Measurements from ENCODE around the gene PRRC2C.
"Not testable (repeated sequence)": the region's sequence is repeated elsewhere in the genome, so short reads cannot be mapped to it uniquely, and the experiment has no call there.

Gene PRRC2C

DNA sequence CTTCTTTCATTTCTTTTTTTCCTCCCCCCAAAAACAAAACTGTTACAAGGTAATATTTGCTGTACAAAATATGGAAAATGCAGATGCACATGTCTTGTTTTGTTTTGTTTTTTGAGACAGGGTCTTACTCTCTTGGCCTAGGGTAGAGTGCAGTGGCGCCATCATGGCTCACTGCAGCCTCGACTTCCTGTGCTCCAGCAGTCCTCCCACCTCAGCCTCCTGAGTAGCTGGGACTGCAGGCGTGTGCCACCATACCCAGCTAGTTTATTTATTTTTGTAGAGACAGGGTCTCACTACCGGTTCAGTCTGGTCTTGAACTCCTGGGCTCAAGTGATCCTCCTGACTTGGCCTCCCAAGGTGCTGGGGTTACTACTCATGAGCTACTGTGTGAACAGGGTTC is 15.5 kb downstream of the PRRC2C start:
- no peak for DNase-seq (ENCODE audit: low read depth in 2 of 2)

GRCh38 chr1:171501305-171502024 is 16.1 kb downstream of the PRRC2C start:
- no peak for DNase-seq (ENCODE audit: low read depth in 2 of 2)

- no peak for DNase-seq (ENCODE audit: low read depth in 2 of 2)
Observed at GRCh38 chr1:171506525-171507304, 21.4 kb downstream of the PRRC2C start.

DNA sequence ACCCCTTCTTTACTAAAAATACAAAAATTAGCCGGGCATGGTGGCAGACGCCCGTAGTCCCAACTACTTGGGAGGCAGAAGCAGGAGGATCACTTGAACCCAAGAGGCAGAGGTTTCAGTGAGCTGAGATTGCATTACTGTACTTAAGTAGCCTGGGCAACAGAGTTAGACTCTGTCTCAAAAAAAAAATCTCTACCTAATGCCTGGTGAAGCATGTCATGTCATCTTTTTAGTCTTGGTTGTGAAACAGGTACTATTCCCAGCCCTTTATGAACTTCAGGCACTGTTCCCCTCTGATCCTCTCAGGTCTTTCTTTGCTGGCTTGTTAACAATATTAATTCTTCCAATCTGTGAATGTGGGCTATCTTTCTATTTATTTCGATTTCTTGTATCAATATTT is 22.1 kb downstream of the PRRC2C start:
- DNase-seq (ENCODE audit: low read depth in 2 of 2) = no peak

DNA sequence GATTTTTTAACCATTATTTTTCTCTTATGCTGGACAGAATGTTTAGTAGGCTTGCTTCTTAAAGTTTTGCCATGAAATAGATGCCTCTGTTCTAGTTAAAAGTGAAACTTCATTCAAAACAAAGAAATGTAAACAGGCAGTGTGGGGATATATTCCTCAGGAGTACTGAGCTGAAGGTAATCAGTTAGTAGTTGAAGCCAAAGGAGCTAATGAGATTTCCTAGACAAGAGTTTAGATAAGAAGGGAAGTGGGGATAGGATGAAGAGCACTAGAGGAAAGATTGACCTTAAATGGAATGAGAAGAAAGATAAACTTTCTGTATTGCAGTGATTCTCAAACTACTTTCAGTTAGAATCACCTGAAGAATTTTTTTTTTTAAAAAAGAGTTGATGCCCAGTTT is 23.9 kb downstream of the PRRC2C start:
- no peak for DNase-seq (ENCODE audit: low read depth in 2 of 2)

DNA sequence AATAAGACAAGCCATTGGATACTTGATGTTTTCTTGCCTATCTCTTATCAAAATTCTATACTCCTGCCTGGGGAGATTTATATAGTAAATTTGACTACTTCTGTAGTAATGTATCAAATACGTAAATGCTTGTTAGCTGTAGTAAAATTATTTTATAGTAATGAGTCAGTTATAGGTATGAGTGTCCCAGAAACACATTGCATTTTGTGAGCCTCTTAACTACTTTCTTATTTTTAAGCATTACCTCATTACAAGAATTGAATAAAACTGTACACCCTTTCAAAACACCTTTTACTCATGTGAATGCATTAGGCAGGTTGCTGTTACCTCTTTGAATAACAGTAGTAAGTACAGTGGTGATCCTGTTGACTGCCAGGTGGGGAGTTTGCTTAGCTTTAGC is 28.4 kb downstream of the PRRC2C start:
- no peak for DNase-seq (ENCODE audit: low read depth in 2 of 2)

DNA sequence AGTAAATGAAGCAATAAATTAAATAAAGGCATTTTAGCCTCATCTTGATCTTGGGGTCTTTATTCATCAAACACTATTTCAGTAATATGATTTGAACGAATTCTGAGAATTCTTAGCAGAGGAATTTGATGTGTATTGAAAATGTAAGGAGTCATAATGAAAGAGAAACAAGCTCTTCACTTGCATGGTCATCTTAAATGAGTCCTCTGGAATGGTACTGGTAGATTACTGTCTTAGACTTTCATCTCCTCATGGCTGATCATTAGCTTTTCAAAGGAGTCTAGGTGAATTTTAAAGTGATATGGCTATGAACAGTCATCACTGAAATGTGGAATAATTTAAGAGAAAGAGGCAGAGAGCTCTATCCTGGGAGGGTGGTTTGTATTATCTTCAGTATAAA is 30.0 kb downstream of the PRRC2C start:
- no peak for DNase-seq (ENCODE audit: low read depth in 2 of 2)

DNA sequence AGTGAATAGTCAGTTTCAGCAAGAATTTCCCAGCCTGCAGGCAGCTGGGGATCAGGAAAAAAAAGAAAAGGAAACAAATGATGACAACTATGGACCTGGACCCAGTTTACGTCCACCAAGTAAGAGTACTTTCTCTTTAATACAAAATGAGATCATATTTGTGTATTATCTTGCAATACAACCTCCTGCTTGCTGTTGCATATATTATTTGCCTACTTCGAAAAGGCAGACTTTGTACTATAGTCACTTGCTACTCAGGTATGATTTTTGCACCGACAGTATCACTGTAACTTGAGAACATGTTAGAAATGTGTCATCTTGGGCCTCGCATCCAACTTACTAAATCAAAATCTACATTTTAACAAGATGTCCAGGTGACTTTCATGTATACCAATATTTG is 30.4 kb downstream of the PRRC2C start:
- DNase-seq (ENCODE audit: low read depth in 2 of 2) = no peak

DNA sequence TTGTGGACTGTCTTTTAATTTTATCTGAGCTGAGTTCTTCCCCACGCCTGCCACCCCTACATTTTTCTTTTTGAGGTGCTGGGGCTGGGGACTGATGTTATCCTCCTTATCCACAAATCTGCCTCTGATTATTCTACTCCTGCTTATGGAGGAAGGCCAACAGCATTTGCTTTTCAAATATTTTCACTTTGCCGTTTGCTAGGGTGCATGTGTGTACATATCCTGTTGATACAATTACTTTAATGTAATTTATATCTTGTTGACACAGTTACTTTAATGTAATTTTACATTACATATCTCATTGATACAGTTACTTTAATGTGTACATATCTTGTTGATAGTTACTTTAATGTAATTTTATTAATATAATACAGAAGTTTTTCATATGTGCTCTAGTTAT is 36.2 kb downstream of the PRRC2C start:
- DNase-seq (ENCODE audit: low read depth in 2 of 2) = no peak

- DNase-seq (ENCODE audit: low read depth in 2 of 2) = no peak
Observed at GRCh38 chr1:171530676-171531075, 45.3 kb downstream of the PRRC2C start.

DNA sequence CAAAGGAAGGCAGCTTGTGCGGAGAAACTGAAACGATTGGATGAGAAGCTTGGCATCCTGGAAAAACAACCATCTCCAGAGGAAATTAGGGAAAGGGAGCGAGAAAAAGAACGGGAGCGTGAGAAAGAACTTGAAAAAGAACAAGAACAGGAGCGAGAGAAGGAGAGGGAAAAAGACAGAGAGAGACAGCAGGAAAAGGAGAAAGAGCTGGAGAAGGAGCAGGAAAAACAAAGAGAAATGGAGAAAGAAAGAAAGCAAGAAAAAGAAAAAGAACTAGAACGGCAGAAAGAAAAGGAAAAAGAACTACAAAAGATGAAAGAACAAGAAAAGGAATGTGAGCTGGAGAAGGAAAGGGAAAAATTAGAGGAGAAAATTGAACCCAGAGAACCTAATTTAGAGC is 47.2 kb downstream of the PRRC2C start:
- no peak for DNase-seq (ENCODE audit: low read depth in 2 of 2)

- no peak for DNase-seq (ENCODE audit: low read depth in 2 of 2)
Observed at GRCh38 chr1:171545523-171545922, 60.2 kb downstream of the PRRC2C start.

DNA sequence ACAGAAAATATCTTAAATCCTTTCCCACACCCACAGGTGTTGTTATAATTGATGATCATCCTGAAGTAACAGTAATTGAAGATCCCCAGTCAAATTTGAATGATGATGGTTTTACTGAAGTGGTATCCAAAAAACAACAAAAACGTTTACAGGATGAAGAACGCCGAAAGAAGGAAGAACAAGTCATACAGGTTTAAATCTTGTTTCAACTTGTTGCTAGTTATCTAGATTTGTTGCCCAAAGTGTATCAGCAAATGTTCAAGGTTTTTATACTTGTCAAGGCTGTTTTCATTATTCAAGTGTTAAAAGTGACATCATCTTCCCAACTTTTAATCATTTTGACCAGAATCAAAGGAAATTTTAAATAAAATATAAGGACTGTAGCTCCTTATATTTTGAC is 64.7 kb downstream of the PRRC2C start:
- no peak for DNase-seq (ENCODE audit: low read depth in 2 of 2)

DNA sequence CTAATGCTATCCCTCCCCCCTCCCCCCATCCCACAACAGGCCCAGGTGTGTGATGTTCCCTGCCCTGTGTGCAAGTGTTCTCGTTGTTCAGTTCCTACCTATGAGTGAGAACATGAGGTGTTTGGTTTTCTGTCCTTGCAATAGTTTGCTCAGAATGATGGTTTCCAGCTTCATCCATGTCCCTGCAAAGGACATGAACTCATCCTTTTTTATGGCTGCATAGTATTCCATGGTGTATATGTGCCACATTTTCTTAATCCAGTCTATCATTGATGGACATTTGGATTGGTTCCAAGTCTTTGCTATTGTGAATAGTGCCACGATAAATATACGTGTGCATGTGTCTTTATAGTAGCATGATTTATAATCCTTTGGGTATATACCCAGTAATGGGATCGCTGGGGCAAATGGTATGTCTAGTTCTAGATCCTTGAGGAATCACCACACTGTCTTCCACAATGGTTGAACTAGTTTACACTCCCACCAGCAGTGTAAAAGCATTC is 65.3 kb downstream of the PRRC2C start:
- not testable (repeated sequence) for DNase-seq (ENCODE audit: low read depth in 2 of 2)

GRCh38 chr1:171553960-171554359 is 68.6 kb downstream of the PRRC2C start:
- not testable (repeated sequence) for DNase-seq (ENCODE audit: low read depth in 2 of 2)

DNA sequence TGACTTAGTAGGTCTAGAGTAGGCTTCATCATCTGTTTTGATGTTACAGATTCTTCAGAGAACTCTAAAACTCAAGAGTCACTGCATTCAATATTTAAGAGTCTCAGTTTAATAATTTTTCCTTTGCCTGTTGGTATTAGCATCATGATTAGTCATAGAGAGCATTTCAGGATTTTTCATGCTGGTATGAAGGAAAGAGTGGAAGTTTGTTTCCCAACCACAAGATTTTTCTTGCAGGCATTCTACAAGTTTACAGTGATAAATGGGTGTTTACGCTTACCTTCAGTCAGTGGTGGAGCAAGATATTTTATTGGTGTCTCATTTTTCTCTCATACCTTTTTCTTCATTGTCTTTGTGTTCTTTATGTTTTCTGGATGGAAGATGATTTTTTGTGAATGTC is 78.3 kb downstream of the PRRC2C start:
- no peak for DNase-seq (ENCODE audit: low read depth in 2 of 2)

DNA sequence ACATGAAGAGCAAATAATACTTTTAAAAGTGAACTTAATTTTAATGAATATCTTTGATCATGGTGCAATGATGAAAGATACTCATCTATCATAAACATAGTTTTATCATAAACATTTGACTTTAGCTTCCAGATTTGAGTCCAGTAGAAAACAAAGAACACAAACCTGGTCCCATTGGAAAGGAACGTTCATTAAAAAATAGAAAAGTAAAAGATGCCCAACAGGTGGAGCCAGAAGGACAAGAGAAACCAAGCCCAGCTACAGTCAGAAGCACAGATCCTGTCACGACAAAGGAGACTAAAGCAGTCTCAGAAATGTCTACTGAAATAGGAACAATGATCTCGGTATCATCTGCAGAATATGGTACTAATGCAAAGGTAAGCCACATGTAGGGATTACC is 81.1 kb downstream of the PRRC2C start:
- DNase-seq (ENCODE audit: low read depth in 2 of 2) = no peak

DNA sequence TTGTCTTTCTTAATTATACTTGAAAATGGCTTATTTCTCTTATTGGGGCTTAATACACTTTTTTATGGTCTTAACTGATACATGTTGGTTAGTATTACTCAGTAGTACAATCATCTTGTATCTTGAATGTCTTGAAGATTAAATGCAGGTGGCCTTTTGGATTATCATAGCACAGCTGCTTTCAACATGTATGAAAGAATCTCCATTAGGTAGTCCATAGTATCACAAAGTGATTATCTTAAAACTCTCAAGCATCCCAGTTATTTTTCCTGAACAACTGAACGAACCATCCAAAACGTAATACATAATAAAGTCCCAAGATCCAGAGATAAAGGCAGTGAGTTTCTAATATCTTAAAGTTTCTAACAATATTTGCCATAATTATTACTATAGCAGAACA is 85.0 kb downstream of the PRRC2C start:
- DNase-seq (ENCODE audit: low read depth in 2 of 2) = no peak

DNA sequence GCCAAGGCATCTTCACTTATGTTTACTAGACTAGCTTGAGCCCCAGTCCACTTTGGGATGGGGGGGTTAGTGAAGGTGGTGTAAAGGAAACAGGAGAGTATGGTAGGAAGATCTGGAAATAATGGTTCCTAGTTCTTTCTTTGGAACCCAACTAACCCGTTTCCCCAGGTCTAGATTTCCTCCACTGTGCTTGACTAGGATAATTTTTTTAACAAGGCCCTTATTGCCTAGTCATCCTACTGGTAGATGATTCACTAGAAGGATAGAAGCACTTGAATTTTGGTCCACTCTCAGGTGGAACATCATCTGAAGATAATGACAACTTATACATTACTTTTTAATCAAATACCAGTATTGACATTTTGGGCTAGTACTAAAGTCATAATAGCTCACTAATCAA is 90.8 kb downstream of the PRRC2C start:
- no peak for DNase-seq (ENCODE audit: low read depth in 2 of 2)

GRCh38 chr1:171581226-171581625 is 95.9 kb downstream of the PRRC2C start:
- no peak for DNase-seq (ENCODE audit: low read depth in 2 of 2)

GRCh38 chr1:171581766-171582165 is 96.4 kb downstream of the PRRC2C start:
- no peak for DNase-seq (ENCODE audit: low read depth in 2 of 2)

DNA sequence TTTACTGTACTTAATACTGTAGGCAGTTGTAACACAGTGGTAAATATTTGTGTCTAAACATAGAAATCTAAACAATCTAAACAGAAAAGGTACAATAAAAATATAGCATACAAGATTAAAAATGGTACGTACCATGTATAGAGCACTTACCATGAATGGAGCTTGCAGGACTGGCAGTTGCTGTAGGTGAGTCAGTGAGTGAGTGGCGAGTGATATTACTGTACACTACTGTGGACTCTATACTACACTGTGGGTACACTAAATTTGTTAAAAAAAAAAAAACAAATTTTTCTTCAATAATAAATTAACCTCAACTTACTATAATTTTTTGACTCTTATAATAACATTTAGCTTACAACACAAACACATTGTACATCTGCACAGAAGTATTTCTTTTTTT is 97.3 kb downstream of the PRRC2C start:
- no peak for DNase-seq (ENCODE audit: low read depth in 2 of 2)

- DNase-seq (ENCODE audit: low read depth in 2 of 2) = no peak
Observed at GRCh38 chr1:171583591-171584201, 98.4 kb downstream of the PRRC2C start.

Data from stimulated activated CD4-positive, alpha-beta T cell treated with anti-CD3 and anti-CD28 coated beads, Interleukin-15, amount 100 ng/mL, for 48 hours (primary cell).